ENCODE measurements around the gene KCNAB3.

DNA sequence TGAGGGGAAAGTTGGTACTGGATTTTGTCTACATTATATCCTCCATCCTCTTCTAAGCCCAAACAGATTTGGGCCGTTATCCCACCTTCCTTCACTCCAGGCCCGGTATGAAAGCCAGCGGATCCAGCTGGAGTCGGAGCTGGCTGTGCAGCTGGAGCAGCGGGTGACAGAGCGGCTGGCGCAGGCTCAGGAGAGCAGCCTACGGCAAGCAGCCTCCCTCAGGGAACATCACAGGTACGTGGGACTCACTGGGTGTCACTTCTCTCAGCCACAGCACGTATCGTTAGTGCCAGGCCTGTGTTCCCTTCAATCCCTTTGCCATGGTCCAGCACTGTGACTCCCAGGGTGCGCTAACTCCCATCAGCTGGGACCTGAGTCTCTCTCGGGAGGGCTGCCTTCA, 13.6 kb upstream of the KCNAB3 start:
- no peak for TF ChIP-seq CTCF (IDR thresholded peaks at IDR 0.05)
- TF ChIP-seq POLR2A (IDR thresholded peaks at IDR 0.05), result no peak

All from lower leg skin (tissue), 3 donors.